ENCODE data around the gene SHROOM1.
A peak's percentile ranks its signal among the peaks of the same experiment; 100 is the strongest.
"Not testable (repeated sequence)": the region's sequence is repeated elsewhere in the genome, so short reads cannot be mapped to it uniquely, and the experiment has no call there.

The SHROOM1 gene, protein sequence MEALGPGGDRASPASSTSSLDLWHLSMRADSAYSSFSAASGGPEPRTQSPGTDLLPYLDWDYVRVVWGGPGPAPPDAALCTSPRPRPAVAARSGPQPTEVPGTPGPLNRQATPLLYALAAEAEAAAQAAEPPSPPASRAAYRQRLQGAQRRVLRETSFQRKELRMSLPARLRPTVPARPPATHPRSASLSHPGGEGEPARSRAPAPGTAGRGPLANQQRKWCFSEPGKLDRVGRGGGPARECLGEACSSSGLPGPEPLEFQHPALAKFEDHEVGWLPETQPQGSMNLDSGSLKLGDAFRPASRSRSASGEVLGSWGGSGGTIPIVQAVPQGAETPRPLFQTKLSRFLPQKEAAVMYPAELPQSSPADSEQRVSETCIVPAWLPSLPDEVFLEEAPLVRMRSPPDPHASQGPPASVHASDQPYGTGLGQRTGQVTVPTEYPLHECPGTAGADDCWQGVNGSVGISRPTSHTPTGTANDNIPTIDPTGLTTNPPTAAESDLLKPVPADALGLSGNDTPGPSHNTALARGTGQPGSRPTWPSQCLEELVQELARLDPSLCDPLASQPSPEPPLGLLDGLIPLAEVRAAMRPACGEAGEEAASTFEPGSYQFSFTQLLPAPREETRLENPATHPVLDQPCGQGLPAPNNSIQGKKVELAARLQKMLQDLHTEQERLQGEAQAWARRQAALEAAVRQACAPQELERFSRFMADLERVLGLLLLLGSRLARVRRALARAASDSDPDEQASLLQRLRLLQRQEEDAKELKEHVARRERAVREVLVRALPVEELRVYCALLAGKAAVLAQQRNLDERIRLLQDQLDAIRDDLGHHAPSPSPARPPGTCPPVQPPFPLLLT

GRCh38 chr5:132830436-132831094 lies at the start of gene SHROOM1:
Gene SHROOM1 (minus strand): TSS chr5:132830647. CDS start chr5:132826140, 4,507 bp downstream.
- peak; percentile 72 for DNase-seq (ENCODE audit: low read depth, low spot score)

- peak; percentile 83 for DNase-seq (ENCODE audit: low read depth, low spot score)
These were observed 47.5 kb upstream of the SHROOM1 start for GRCh38 chr5:132877938-132878337.

DNA sequence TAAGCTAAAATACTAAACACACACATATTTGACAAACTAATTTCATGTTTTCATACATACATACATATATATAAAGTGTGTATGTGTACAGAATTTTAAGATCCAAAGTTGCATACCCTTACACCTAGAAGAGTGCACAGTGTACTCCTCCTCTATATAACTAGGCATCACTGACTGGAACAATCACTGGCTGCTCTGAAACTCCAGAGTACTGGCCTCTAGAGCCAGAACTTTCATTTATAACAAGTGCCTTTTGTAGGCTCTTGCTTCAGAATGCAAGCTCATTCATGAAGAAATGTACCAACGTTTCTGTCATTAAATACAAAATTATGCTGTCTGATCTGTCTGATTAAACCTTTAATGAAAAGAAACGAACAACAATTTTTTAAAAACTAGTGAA lies 47.0 kb upstream of the SHROOM1 start:
- DNase-seq (ENCODE audit: low read depth, low spot score) = no peak

- DNase-seq (ENCODE audit: low read depth, low spot score) = peak; percentile 26
These were observed 45.7 kb upstream of the SHROOM1 start for GRCh38 chr5:132876020-132876759.

DNA sequence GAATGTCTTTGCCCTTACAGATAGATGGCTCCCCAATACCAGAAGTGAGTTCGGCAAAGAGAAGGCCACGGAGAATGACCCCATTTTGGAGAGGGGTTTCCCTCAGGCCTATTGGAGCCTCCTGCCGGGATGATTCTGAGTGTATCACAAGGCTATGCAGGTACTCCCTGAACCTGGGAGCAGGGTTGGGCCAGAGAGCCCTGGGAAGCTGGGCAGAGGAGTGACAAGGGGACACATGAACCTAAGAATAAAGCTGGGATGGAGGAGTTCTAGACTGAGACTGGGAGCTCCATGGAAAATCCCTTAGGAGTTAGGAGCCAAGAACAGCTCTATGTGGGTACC lies 43.5 kb upstream of the SHROOM1 start:
- DNase-seq (ENCODE audit: low read depth, low spot score) = no peak

- DNase-seq (ENCODE audit: low read depth, low spot score) = peak; percentile 29
These were observed 42.9 kb upstream of the SHROOM1 start, which contains the start of gene LEAP2 for GRCh38 chr5:132873119-132873929. Gene LEAP2 (plus strand): TSS chr5:132873668. CDS start chr5:132873695, 27 bp downstream.

DNA sequence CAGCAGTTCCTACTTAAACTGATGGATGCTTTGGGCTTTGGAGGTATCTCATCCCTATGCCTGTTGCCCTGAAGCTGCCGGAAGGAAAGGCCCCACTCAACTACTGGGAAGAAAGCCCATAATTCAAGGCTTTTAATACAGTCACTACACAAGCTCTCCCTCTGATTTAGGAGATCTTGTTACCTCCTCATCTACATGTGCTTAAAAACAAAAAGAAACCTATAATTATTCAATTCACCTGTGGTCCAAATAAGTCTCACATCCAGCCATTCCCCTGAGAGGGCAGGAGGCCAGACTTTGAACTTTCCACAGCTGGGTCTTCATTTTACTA lies 42.3 kb upstream of the SHROOM1 start:
- no peak for DNase-seq (ENCODE audit: low read depth, low spot score)

- no peak for DNase-seq (ENCODE audit: low read depth, low spot score)
These were observed 41.2 kb upstream of the SHROOM1 start for GRCh38 chr5:132871459-132872284.

DNA sequence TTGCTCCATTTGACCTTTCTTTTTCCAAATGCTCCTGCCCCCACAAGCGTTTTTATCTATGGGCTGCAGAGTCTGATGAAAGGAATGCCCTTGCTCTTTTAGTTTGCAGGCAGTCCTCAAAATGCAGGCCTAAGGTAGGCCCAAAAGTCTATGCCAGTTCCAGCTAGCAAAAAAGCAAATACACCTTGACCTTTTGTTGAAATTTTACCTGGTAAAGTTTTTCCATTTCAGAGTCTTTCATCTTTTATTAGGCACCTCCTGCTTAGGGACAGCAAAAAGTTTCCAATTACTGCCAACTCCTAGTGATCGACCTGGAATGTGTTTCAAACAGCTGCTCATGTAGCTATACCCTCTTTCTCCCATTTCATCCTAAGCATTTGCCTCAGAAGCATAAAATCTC lies 40.4 kb upstream of the SHROOM1 start:
- DNase-seq (ENCODE audit: low read depth, low spot score) = no peak

GRCh38 chr5:132868754-132869153 lies 38.3 kb upstream of the SHROOM1 start:
- DNase-seq (ENCODE audit: low read depth, low spot score) = no peak

DNA sequence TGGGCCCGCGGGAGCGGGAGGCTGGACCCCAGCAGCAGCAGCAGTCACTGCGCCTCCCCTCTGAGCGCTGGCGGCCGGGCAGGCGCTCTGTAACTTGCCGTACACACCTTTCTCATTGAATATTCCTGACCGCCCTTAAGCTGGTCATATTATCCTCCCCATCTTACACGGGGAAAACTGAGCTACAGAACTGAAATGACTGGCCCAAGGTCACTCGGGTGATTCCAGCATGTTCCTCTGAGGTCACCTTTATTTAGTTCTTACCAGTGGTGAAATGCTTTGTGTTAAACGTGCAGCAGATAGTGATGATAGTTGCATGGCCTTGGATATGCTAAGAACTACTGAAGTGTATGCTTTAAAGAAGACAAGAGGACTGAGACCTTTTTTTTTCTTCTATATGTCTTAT lies 36.6 kb upstream of the SHROOM1 start:
- DNase-seq (ENCODE audit: low read depth, low spot score) = no peak

DNA sequence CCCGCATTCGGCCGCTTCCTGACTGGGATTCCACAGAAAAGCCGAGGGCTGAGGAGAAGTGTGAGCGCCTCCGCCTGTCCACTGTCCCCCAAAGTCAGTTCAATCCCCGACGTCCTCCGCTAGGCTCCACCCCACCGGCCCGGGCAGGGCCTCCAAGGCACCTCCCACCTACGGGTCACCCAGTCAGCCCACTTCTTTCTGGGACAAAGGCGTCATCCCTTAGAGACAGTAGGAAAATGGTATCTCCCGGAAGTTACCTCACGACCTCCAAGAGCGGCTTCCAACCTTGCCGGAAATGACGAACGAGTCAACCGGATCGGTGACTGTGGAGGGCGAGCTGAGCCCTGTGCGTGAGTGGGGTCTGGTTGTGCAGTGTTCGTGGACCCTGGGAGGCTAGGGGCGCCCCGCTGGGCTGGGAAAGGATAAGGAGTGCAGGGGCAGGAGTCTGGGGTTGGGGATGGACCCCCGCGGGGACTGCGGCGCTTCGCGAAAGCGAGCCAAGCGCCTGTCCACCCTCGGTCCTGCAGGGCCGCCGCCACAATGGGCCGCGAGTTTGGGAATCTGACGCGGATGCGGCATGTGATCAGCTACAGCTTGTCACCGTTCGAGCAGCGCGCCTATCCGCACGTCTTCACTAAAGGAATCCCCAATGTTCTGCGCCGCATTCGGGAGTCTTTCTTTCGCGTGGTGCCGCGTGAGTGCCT lies 36.0 kb upstream of the SHROOM1 start, which contains the start of the genes GDF9 and UQCRQ:
GDF9 (minus strand) TSS at position 128 of the 704 bp plus-strand sequence. CDS start 1,936 bp downstream, outside the sequence.
UQCRQ (plus strand) TSS at position 301 of the 704 bp plus-strand sequence; CDS start at position 541, 240 bp downstream.
- peak; percentile 99 for DNase-seq (ENCODE audit: low read depth, low spot score)

- DNase-seq (ENCODE audit: low read depth, low spot score) = no peak
These were observed 35.4 kb upstream of the SHROOM1 start for GRCh38 chr5:132865668-132866341.

- no peak for DNase-seq (ENCODE audit: low read depth, low spot score)
These were observed 30.3 kb upstream of the SHROOM1 start for GRCh38 chr5:132860742-132861141.

DNA sequence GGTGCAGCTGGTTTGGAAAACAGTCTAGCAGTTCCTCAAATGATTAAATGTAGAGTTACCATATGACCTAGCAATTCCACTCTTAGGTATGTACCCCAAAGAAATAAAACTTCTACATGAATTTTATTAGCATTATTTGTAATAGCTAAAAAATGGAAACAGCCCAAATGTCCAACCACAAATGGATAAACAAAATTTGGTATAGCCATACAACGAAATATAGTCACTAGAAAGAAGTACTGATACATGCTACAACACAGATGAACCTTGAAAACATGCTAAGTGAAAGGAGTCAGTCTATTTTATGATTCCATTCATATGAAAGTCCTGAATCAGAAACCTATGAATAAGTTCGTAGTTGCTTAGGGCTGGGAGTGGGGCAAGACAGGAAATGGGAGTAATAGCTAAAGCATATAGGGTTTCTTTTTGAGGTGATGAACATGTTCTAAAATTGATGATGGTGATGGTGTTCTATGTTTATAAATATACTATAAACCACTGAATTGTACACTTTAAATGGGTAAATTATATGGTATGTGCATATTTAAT lies 29.5 kb upstream of the SHROOM1 start:
- no peak for DNase-seq (ENCODE audit: low read depth, low spot score)

DNA sequence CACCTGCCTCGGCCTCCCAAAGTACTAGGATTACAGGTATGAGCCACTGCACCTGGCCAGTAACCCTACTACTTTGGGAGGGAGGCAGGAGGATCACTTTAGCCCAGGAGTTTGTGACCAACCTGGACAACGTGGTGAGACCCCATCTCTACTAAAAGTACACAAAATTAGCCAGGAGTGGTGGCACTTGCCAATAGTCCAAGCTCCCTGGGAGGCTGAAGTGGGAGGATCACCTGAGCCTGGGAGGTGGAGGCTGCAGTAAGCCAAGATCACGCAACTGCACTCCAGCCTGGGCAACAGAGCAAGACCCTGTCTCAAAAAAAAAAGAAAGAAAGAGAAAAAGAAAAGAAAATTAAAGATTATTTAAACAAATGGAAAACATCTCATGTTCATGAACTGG lies 25.6 kb upstream of the SHROOM1 start:
- DNase-seq (ENCODE audit: low read depth, low spot score) = no peak

- not testable (repeated sequence) for DNase-seq (ENCODE audit: low read depth, low spot score)
These were observed 24.5 kb upstream of the SHROOM1 start for GRCh38 chr5:132854992-132855391.

DNA sequence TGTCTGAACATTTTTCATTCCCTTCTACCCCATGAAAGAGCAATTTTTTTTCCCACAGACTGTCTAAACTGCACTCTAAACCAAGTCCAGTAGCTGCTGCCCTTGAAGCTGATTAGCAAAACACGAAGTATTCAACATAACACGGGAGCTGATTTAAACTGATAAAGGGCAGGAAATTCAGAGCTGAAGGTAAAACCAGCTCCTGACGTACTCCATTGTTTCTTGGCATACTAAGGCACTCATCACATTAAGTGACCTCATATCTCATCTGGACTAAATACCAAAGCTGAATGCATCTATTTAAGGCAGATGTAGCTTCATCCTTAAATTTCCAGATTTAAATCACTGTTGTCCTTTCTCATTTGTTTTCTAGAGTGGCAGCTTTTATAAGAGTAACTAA lies 23.9 kb upstream of the SHROOM1 start:
- no peak for DNase-seq (ENCODE audit: low read depth, low spot score)
